Measurements from ENCODE around the gene USP49.
A peak's percentile ranks its signal among the peaks of the same experiment; 100 is the strongest.

Gene USP49

DNA sequence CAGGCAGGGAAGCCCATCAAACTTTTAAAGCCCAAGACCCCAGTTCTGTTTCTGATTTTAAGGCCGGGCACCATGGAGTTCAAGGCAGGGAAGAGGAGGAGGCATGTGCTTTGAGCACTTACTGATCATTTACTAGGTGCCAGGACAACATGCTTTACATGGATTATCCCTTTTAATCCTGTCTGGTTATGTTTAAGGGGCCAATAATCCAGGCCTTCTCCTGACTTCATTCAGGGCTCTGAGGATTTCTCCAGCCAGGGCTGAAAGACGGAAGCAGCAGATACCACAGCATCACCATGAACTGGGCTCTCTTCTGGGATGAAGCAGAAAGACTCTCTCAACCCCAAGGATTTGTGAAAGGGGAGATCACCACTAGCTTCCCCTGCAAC lies 42.3 kb upstream of the USP49 start:
- H3K36me3 Mint-ChIP-seq (ENCODE audit: low read depth), result peaks cover 22% of the 10 kb centered on the region
- peak overlapping the region; percentile 91 to 100 (median 99) for H3K27ac Mint-ChIP-seq
- no peaks in the 10 kb centered on the region for H3K9me3 Mint-ChIP-seq
- peak overlapping the region in 2 of 3 experiments; percentile 71 to 93 for H3K4me3 Mint-ChIP-seq
- no peaks in the 10 kb centered on the region for H3K27me3 Mint-ChIP-seq (ENCODE audit: low read depth)
- TF ChIP-seq, protein P1, sequence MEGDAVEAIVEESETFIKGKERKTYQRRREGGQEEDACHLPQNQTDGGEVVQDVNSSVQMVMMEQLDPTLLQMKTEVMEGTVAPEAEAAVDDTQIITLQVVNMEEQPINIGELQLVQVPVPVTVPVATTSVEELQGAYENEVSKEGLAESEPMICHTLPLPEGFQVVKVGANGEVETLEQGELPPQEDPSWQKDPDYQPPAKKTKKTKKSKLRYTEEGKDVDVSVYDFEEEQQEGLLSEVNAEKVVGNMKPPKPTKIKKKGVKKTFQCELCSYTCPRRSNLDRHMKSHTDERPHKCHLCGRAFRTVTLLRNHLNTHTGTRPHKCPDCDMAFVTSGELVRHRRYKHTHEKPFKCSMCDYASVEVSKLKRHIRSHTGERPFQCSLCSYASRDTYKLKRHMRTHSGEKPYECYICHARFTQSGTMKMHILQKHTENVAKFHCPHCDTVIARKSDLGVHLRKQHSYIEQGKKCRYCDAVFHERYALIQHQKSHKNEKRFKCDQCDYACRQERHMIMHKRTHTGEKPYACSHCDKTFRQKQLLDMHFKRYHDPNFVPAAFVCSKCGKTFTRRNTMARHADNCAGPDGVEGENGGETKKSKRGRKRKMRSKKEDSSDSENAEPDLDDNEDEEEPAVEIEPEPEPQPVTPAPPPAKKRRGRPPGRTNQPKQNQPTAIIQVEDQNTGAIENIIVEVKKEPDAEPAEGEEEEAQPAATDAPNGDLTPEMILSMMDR (IDR thresholded peaks at IDR 0.05; ENCODE audit: unreplicated experiment in 3 of 3), result no peak
- H3K4me1 Mint-ChIP-seq, result peaks cover 61% of the 10 kb centered on the region

DNA sequence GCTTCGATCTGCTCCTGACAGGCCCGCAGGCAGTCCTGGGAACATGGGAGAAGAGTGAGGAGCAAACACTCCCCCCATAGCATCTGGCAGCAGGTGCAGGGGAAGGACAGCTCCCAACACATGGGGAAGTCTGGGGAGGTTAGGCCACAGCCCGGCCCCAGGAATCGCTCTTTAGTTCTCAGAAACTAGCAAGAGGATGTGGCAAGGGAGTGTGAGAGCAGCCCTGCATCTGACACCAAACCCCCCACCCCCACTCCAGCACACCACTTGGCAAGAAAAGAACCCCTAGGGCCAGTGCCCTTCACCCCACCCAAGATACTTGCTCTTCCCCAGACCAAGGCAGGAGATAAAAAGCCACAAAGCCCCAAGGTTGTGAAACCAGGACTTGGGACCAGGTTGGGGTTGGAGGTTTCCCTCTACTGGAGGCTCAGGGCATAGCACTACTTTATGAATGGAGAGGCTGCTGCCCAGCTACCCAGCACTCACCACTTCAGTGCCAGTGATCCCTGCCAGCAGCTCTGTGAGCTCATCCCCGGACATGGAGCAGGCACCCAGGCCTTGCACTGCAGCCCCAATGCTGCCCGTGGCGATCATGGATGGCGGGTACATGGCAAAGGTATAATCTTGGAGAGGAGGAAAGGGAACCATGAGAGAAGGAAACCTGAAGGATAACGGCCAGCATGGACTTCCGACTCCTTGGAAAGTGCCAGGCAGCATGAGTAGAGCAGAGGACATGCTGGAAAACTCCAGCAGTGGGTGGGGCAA lies 41.1 kb upstream of the USP49 start:
- Mint-ChIP-seq H3K27ac (peak overlapping the region; percentile 56 to 100 (median 87)), H3K9me3 (no peaks in the 10 kb centered on the region), H3K36me3 (ENCODE audit: low read depth) (peaks cover 32% of the 10 kb centered on the region), H3K27me3 (ENCODE audit: low read depth) (no peaks in the 10 kb centered on the region), H3K4me3 (peak overlapping the region; percentile 62 to 84 (median 70)), H3K4me1 (peaks cover 55% of the 10 kb centered on the region)
- TF ChIP-seq, protein P1 (IDR thresholded peaks at IDR 0.05; ENCODE audit: unreplicated experiment in 3 of 3), result peak; percentile 72 to 77 (median 76)

DNA sequence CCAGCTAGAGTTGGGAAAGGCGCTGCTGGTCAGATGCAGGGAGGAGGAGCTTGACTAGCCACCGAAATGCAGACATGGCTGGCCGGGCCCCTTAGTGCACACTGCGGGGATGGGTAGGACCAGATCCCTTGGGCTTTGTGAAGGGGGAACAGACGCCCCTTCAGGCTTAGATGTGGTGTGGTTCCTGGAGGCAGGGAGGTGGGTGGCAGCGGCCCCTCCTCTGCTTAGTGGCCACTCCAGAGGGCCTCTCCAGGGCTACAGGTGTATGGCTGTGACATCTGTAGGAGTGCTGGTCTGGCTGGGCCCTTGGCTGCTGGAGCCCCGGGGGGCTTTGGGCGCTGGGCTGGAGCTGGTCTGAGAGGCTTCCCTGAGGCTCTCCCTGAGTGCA lies 40.5 kb upstream of the USP49 start:
- Mint-ChIP-seq H3K27ac (no peak overlapping the region), H3K36me3 (ENCODE audit: low read depth) (peaks cover 36% of the 10 kb centered on the region), H3K9me3 (no peaks in the 10 kb centered on the region), H3K4me3 (no peak overlapping the region), H3K27me3 (ENCODE audit: low read depth) (no peaks in the 10 kb centered on the region), H3K4me1 (peaks cover 55% of the 10 kb centered on the region)
- TF ChIP-seq, protein P1 (IDR thresholded peaks at IDR 0.05; ENCODE audit: unreplicated experiment in 3 of 3), result no peak

DNA sequence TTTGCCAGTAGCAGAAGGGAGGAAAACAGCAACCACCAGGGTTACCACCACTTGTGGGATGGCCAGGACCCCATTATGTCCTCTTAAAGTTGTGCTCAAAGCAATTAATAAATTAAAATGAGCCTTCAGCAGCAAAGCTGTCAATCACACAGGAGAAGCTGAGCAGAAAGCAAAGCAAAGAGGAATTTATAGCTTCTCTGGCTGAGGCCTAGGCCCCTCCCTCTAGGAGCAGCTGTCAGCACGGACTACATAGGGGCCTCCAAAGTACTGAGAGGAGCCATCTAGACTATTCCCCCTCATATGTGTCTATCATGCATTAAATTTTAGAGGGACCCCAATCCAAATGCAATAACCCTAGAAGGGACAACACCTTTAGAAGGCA lies 40.0 kb upstream of the USP49 start:
- peaks cover 52% of the 10 kb centered on the region for H3K4me1 Mint-ChIP-seq
- no peak overlapping the region for H3K4me3 Mint-ChIP-seq
- H3K9me3 Mint-ChIP-seq, result no peaks in the 10 kb centered on the region
- TF ChIP-seq, protein P1 (IDR thresholded peaks at IDR 0.05; ENCODE audit: unreplicated experiment in 3 of 3), result no peak
- H3K27me3 Mint-ChIP-seq (ENCODE audit: low read depth), result no peaks in the 10 kb centered on the region
- peaks cover 36% of the 10 kb centered on the region for H3K36me3 Mint-ChIP-seq (ENCODE audit: low read depth)
- H3K27ac Mint-ChIP-seq, result peak overlapping the region in 2 of 3 experiments; percentile 15 to 29

DNA sequence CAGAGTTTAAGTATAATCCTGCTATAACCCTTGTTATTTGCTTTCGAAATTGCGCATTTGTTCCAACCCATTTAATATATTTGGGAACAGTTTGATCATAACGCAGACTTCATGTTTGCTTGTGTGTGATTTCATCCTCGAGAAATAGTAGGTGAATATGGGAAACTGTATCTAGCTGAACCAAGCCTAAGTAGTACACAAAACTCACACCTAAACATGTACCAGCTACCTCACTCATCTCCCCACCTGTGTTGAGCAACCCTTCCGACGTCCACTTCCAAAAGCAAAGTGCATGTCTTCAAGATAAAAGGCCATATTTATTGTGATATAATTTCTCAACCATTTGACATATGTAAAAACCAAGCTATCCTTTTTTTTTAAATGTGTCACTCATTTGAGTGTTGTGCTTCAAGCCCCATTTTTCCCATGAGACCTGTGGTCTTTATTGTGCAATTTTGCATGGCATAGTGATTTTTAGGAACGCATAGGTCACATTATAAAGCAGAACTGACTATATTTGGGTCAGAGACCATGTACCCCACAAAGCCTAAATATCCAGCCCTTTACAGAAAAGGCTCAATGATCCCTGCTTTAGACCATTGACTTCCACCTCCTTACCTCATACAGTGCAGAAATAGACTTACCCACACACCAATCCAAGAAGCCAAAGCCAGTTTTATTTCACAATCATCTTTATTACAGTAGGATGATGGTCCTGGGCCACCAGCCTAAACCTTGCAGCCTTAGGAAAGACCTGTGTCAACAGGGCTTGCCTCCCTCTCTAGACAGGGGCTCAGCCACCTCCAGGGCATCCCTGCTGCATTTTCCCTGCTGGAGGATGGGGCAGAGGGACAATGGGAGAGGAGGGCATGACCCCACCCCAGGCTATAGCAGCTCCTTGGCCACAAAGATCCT lies 39.4 kb upstream of the USP49 start:
- H3K4me1 Mint-ChIP-seq, result peaks cover 46% of the 10 kb centered on the region
- H3K27me3 Mint-ChIP-seq (ENCODE audit: low read depth), result no peaks in the 10 kb centered on the region
- no peak overlapping the region for H3K4me3 Mint-ChIP-seq
- TF ChIP-seq, protein P1 (IDR thresholded peaks at IDR 0.05; ENCODE audit: unreplicated experiment in 3 of 3), result no peak
- H3K36me3 Mint-ChIP-seq (ENCODE audit: low read depth), result peaks cover 38% of the 10 kb centered on the region
- H3K27ac Mint-ChIP-seq, result peak overlapping the region in 2 of 3 experiments; percentile 15 to 29
- H3K9me3 Mint-ChIP-seq, result no peaks in the 10 kb centered on the region

Measured in nephron (organoid).